Chondrocyte (in vitro differentiated cells): Measurements from ENCODE around the gene AMMECR1L. TPM values are rescaled to one million over a fixed set of nuclear protein-coding genes. Genes with fewer than 3 reads are reported as not detected.
"Not testable (repeated sequence)": the region's sequence is repeated elsewhere in the genome, so short reads cannot be mapped to it uniquely, and the experiment has no call there.

ENCODE experiments used
- DNase-seq: peaks from one replicate; pipeline ENCODE4 v3.0.0; 2021; ENCODE audit warnings: mixed read lengths, low spot score
- H3K27ac Mint-ChIP-seq: one replicate; pipeline ENCODE4 v1.8.0; 2021; ENCODE audit warnings: mild to moderate bottlenecking, moderate library complexity, mixed read lengths; ENCODE audit not compliant: unreplicated experiment
- H3K27me3 Mint-ChIP-seq: 2 replicates; pipeline ENCODE4 v1.8.0; 2021; ENCODE audit warnings: low read depth, mixed read lengths
- H3K36me3 Mint-ChIP-seq: 2 replicates; pipeline ENCODE4 v1.8.0; 2021; ENCODE audit warnings: low read depth, mixed read lengths
- H3K4me1 Mint-ChIP-seq: 2 replicates; pipeline ENCODE4 v1.8.0; 2021; ENCODE audit warnings: low read depth, mild to moderate bottlenecking, mixed read lengths
- H3K4me3 Mint-ChIP-seq: one replicate; pipeline ENCODE4 v1.8.0; 2021; ENCODE audit warnings: mild to moderate bottlenecking, moderate library complexity, mixed read lengths; ENCODE audit not compliant: unreplicated experiment
- H3K9me3 Mint-ChIP-seq: 2 replicates; pipeline ENCODE4 v1.8.0; 2021; ENCODE audit warnings: low read depth, mixed read lengths
- CTCF ChIP-seq: fragments of 200-600 bp; sonication (generic); IDR thresholded peaks from 2 replicates; pipeline ENCODE4 v1.5.0; 2021; ENCODE audit warnings: antibody characterized with exemption, mild to moderate bottlenecking, moderate library complexity
- total RNA-seq: library from RNA; stranded (reverse); gene quantifications from 3 replicates; pipeline ENCODE4 v1.2.1, GENCODE V29; 2021

AMMECR1L gene
- total RNA-seq, 1 donor from 2014 or later: 25.4 TPM

GRCh38 chr2:127841466-127842178 lies 44.1 kb downstream of the AMMECR1L start:
- Mint-ChIP-seq H3K4me1 (no peaks in the 10 kb centered on the region), H3K27ac (no peak overlapping the region), H3K27me3 (no peaks in the 10 kb centered on the region), H3K9me3 (peaks cover 5% of the 10 kb centered on the region), H3K4me3 (no peak overlapping the region), H3K36me3 (peaks cover 9% of the 10 kb centered on the region)
- no peak for TF ChIP-seq CTCF
- no peak for DNase-seq

- Mint-ChIP-seq H3K27me3 (no peaks in the 10 kb centered on the region), H3K27ac (no peak overlapping the region)
Observed at GRCh38 chr2:127840893-127841292, 44.9 kb downstream of the AMMECR1L start.

GRCh38 chr2:127834951-127835350 lies 50.8 kb downstream of the AMMECR1L start:
- no peak for DNase-seq
- H3K27ac Mint-ChIP-seq: no peak overlapping the region
- no peaks in the 10 kb centered on the region for H3K36me3 Mint-ChIP-seq
- H3K9me3 Mint-ChIP-seq: no peaks in the 10 kb centered on the region
- no peak for TF ChIP-seq CTCF
- H3K4me1 Mint-ChIP-seq: no peaks in the 10 kb centered on the region
- H3K27me3 Mint-ChIP-seq: no peaks in the 10 kb centered on the region
- no peak overlapping the region for H3K4me3 Mint-ChIP-seq

More at GRCh38 chr2:127840893-127841292, 44.9 kb downstream of the AMMECR1L start:
- no peak for TF ChIP-seq CTCF
- DNase-seq: no peak
- H3K36me3 Mint-ChIP-seq: peaks cover 5% of the 10 kb centered on the region
- H3K4me1 Mint-ChIP-seq: no peaks in the 10 kb centered on the region
- peaks cover 5% of the 10 kb centered on the region for H3K9me3 Mint-ChIP-seq
- no peak overlapping the region for H3K4me3 Mint-ChIP-seq

GRCh38 chr2:127829845-127830246 lies 55.9 kb downstream of the AMMECR1L start:
- Mint-ChIP-seq H3K27me3 (peaks cover 2% of the 10 kb centered on the region), H3K27ac (no peak overlapping the region), H3K4me3 (no peak overlapping the region), H3K36me3 (no peaks in the 10 kb centered on the region), H3K4me1 (no peaks in the 10 kb centered on the region), H3K9me3 (no peaks in the 10 kb centered on the region)
- no peak for TF ChIP-seq CTCF
- no peak for DNase-seq

- not testable (repeated sequence) for H3K4me1 Mint-ChIP-seq, H3K27me3 Mint-ChIP-seq, H3K4me3 Mint-ChIP-seq, H3K36me3 Mint-ChIP-seq, DNase-seq, H3K27ac Mint-ChIP-seq, H3K9me3 Mint-ChIP-seq
Observed at GRCh38 chr2:127826708-127827107, 59.0 kb downstream of the AMMECR1L start.

GRCh38 chr2:127826047-127826446 lies 59.7 kb downstream of the AMMECR1L start:
- H3K4me1 Mint-ChIP-seq: no peaks in the 10 kb centered on the region
- H3K4me3 Mint-ChIP-seq: no peak overlapping the region
- peaks cover 13% of the 10 kb centered on the region for H3K9me3 Mint-ChIP-seq
- H3K27ac Mint-ChIP-seq: no peak overlapping the region
- no peak for DNase-seq
- no peaks in the 10 kb centered on the region for H3K36me3 Mint-ChIP-seq
- peaks cover 2% of the 10 kb centered on the region for H3K27me3 Mint-ChIP-seq
- TF ChIP-seq CTCF: no peak
